Dermis blood vessel endothelial cell (primary cell): ENCODE results near the gene KIF21B. TPM values are rescaled to one million over a fixed set of nuclear protein-coding genes. Genes with fewer than 3 reads are reported as not detected.
A peak's percentile ranks its signal among the peaks of the same experiment; 100 is the strongest.

Experiments used
- DNase-seq: peaks from one replicate; pipeline ENCODE4 v3.0.0; 2010
- total RNA-seq: library from RNA; depleted of rRNA; stranded (reverse); fragments of >200 nt; gene quantifications from 2 replicates; pipeline ENCODE4 v1.2.3, GENCODE V29; 2014

Gene KIF21B, protein sequence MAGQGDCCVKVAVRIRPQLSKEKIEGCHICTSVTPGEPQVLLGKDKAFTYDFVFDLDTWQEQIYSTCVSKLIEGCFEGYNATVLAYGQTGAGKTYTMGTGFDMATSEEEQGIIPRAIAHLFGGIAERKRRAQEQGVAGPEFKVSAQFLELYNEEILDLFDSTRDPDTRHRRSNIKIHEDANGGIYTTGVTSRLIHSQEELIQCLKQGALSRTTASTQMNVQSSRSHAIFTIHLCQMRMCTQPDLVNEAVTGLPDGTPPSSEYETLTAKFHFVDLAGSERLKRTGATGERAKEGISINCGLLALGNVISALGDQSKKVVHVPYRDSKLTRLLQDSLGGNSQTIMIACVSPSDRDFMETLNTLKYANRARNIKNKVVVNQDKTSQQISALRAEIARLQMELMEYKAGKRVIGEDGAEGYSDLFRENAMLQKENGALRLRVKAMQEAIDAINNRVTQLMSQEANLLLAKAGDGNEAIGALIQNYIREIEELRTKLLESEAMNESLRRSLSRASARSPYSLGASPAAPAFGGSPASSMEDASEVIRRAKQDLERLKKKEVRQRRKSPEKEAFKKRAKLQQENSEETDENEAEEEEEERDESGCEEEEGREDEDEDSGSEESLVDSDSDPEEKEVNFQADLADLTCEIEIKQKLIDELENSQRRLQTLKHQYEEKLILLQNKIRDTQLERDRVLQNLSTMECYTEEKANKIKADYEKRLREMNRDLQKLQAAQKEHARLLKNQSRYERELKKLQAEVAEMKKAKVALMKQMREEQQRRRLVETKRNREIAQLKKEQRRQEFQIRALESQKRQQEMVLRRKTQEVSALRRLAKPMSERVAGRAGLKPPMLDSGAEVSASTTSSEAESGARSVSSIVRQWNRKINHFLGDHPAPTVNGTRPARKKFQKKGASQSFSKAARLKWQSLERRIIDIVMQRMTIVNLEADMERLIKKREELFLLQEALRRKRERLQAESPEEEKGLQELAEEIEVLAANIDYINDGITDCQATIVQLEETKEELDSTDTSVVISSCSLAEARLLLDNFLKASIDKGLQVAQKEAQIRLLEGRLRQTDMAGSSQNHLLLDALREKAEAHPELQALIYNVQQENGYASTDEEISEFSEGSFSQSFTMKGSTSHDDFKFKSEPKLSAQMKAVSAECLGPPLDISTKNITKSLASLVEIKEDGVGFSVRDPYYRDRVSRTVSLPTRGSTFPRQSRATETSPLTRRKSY (N-terminal part only)
- 2.2 and 4.4 TPM in 2 replicates for total RNA-seq

- DNase-seq: peak; percentile 72
These were observed at the start of gene KIF21B for GRCh38 chr1:201023517-201023902. Gene KIF21B (minus strand): TSS chr1:201023714. CDS start chr1:201023383, 331 bp downstream.

DNA sequence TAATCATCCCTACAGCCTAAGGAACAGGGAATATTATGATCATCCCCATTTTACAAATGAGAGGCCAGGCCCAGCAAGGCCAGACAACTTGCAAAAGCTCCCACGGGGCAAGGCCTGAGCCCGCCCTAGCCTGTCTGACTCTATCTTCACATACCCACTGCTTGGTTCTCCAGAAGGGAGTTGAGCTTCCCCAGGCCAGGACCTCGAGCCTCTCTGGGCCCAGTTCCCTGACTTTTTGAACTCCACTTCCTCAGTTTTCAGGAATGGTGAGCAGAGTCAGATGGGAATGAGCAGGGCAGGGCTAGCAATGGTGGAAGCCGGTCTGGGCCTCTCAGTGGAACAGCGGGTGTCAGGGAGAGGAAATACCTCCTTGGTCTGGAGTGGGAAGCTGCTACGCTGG lies 49.4 kb upstream of the KIF21B start:
- DNase-seq: no peak

GRCh38 chr1:201072149-201072548 lies 48.6 kb upstream of the KIF21B start:
- DNase-seq: no peak

DNA sequence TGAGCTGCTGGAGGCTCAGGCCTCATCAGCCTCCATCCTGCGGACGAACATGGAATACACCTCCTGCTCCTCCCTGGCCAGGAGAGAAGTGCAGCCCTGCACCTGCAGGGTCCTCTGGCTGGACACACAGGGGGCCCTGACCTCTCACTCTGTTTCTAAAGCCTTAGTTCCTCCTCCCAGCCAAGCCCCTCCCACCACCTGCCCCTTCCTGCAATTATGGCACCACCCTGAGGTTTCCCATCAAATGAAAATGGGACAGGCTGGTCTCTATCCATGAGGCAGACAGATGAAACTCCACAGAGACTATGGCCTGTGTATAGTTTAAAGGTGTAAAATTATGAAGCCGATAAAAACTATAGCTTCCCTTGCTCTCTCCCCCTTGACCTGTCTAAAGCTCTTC lies 46.1 kb upstream of the KIF21B start:
- DNase-seq: no peak

DNA sequence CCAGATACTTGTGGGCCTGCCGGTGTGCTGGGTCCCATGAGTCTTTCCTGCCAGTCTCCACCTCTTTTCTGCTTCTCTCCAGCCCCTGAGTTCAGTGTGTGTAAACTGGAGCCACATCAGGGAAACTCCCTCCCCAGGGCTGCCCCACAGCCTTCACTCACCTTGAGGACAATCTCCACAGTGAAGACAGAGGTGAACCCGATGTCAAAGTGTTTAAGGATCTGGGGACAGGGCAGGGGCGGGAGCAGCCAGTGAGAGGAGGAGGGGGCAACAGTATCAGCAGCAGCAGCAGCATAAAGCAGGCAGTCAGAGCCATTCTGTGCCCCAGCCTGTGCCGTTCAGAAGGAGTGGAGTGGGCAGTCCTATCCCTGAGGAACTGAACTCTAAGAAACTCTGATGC lies 45.5 kb upstream of the KIF21B start:
- DNase-seq: no peak

DNA sequence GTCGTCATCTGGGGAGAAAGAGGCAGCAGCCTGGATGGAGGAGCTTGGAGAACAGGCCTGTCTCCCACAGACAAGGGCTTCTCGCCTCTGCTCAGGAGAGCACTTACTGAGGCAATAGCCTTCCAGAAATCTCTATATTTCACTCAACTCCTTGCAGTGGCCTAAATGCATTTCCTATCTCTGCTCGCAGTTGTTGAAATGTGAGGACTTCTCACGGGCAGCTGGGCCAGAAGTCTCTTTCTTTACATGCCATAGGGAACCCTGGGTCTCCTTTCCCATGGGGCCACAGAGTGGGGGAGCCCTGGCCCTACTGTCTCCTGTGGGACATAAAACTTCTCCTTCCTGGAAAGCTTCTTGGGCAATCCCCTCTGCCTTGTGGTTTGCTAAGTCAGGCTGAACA lies 43.5 kb upstream of the KIF21B start:
- DNase-seq: no peak

DNA sequence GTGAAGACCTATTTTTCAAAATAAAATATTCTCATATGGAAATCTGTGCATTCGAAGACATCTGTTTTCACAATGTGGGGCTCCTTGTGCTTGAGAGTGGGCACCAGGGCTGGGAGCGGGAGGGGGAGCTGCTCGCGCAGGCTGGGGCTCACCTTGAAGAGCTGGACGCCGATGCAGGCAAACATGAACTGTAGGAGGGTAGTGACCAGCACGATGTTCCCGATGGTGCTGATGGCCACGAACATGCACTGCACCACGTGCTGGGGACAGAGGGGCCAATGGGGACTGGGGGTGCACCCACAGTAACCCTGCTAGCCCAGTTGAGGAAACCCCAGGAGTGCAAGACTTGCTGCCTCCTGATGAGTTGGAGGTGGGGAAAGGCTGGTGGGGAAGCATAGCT lies 42.2 kb upstream of the KIF21B start:
- DNase-seq: no peak

GRCh38 chr1:201064806-201065205 lies 41.3 kb upstream of the KIF21B start:
- DNase-seq: no peak

- DNase-seq: no peak
These were observed 39.6 kb upstream of the KIF21B start for GRCh38 chr1:201063145-201063544.

DNA sequence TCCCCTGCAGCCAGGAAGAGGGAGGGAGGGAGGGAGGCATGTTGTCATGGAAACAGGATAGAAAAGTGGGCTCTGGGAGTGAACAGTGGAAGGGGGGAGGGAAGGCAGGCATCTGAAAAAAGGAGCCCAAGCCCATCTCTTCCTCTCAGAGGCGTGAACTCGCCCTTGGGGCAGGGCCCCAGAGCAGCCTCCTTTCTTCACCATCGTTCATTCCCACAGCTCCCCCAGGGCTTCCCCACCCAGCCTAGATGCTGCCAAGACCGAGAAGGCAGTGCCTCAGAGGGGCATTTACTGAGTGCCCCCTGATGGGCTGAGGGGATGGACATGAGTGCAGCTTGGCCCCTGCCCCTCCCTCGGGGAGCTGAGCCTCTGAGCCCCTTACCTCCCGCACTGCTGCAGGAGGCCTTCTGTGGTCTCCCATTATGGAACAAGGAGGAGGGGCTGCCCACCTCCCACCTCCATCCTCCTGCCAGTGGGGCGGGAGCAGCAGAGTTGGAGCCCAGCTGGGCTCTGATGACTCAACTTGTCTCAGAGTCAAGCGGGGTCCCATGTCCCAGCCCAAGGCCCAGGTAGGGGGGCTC lies 39.1 kb upstream of the KIF21B start:
- no peak for DNase-seq

DNA sequence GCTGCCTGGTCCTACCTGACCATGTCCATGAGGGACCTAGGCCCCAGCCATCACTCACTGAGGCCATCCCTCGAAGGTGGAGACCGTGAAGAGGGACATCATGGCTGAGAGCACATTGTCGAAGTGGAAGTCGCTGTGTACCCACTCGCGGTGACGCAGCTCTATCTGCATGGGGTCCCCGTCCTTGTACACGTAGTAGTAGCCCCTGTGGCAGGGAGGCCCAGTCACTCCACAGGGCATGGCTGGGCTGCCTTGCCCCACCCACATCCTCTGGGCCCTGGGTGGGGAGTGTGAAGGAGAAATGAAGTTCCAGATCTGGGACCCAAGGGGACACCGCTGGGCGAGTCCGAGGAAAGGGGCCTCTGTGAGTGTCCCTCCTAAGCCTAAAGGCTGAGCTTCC lies 38.4 kb upstream of the KIF21B start:
- DNase-seq: no peak

GRCh38 chr1:201061049-201061448 lies 37.5 kb upstream of the KIF21B start:
- no peak for DNase-seq

GRCh38 chr1:201060586-201060985 lies 37.1 kb upstream of the KIF21B start:
- DNase-seq: no peak

GRCh38 chr1:201059871-201060555 lies 36.5 kb upstream of the KIF21B start:
- no peak for DNase-seq

DNA sequence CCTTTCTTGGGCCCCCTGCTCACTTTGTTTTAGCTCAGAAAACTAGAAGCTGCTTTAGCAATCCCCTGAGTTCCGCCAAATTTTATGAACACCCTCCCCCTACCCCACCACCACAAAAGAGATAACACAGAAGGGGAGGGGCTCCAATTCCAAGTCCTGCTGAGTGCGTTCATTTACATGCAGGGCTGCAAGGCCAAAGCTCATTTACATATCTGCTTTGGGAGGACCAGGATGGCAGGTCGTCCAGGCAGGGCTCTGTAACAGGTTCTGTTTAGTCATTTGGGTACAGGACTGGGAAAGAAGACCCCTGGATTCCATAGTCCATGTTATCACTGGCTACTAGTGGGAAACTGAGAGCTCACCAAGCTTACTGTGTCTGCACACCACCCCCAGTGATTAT lies 35.9 kb upstream of the KIF21B start:
- no peak for DNase-seq

DNA sequence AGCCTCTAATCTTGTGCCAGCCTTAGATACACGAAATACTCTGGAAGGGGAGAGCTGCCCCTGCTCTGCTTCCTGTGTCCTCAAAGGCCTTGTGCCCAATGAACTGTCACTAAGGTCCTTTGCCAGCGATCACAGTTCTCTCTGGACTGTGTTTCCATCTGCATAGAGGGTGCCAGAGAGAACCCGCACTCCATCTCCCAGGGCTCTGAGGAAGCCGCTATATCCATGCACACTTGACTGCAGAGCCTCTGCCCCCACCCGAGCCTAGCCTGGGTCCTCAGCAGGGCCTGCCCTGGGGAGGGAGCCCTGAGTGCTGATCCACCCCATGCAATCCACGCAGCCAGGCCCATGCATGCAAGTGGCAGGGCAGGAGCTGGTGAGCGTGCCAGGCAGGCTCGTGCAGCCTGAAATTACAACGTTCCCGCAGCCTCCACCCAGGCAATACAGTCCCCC lies 30.6 kb upstream of the KIF21B start:
- DNase-seq: no peak

DNA sequence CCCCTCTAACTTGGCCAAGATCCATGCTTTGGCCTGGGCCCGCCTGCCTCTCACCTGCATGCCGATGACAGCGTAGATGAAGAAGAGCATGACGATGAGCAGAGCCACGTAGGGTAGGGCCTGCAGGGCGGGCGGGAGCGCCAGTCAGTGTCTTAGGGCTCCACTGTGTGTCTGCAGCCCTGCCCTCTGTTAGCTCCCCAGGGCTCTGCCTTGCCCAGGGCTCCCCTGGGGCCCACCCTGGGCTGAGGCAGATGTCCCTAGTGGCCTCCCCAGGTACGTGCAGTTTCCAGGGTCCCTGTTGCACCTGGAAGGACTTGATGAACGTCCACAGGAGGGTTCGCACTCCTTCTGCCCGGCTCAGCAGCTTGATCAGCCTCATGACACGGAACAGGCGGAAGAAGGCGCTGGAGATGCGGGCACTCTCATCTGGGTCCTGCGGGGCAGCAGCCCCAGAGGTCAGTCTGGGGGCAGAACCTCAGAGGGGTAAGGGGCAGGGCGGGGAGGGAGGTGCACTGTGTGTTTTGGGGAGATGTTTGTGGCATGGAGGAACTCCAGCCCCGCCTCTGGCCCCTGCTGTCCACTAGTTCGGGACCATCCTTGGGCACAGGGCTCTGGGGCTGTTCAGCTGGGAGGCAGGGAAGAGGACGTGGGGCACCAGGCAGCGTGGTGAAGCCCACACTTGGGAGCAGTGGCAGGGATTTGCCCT lies 29.8 kb upstream of the KIF21B start:
- no peak for DNase-seq

DNA sequence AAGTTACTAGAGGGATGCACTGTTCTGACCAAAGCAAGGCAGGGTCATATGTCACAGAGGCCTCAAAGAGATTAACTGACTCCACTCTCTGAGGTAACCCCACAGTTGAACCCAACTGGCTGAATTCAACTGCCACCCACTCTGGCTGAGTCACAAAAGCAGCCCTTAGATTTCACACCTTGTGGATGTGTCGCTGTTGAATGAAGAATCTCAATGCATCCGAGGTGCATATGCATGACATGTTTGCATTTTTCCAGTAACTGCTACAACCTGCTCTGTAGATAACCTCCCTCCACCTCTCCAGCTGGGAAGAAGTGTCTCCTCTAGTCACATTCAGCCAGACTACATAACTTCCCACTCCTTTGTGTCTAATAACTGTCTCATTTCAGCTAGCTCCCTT lies 27.9 kb upstream of the KIF21B start:
- no peak for DNase-seq

DNA sequence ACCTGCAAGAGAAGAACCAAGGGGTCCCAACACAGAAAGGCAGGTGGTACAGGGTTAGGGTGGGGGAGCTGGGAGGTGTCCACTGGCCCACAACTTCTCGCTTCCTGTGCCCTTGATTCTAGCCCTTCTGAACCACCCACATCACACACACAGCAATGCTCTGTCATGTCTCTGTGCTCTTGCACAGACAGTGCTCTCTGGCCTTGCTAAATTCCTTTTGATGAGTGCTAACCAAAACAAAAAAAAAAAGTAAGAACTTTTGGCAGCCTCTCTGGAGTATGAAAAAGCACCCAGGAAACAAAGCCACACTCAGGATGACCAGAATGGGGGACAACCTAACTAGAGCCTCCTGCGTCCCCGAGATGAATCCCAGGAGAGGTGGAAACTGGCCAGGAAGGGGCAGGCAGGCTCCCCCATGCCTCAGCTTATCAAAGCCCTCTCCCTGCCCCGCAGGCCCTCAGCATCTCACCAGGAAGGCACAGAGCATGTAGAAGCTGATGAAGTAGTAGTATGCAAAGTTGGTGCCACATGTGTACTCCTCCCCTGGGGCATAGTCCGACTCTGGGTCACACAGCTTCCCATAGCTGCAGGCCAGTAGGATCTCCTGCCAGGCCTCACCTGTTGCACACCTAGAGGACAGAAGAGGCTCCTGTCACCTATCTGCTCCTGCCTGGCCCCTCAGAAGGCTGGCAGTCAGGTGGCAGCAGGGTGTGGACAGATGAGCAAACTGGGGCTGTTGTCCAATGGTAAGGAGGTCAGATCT lies 27.2 kb upstream of the KIF21B start:
- DNase-seq: no peak

- DNase-seq: no peak
These were observed 25.8 kb upstream of the KIF21B start for GRCh38 chr1:201049248-201049831.
